ENCODE results near the gene SERTAD2. TPM values are rescaled to one million over a fixed set of nuclear protein-coding genes. Genes with fewer than 3 reads are reported as not detected.

Gene SERTAD2
- total RNA-seq, 1 donor from 2014 or later, result 20.7 TPM

- intact Hi-C loops (cut with DNase I), result no loop called here
Observed at GRCh38 chr2:64697297-64698176, 43.8 kb upstream of the SERTAD2 start.

GRCh38 chr2:64696636-64697035 is 42.9 kb upstream of the SERTAD2 start:
- Histone ChIP-seq H3K9me3 (no peaks in the 10 kb centered on the region), H3K4me1 (peaks cover 5% of the 10 kb centered on the region), H3K4me3 (no peak overlapping the region), H3K27me3 (no peaks in the 10 kb centered on the region), H3K27ac (no peak overlapping the region), H3K36me3 (no peaks in the 10 kb centered on the region)
- DNase-seq (no peak), ATAC-seq (no peak)
- intact Hi-C loops (cut with DNase I), result no loop called here
- TF ChIP-seq CTCF (IDR thresholded peaks at IDR 0.05), result no peak

More at GRCh38 chr2:64697297-64698176, 43.8 kb upstream of the SERTAD2 start:
- Histone ChIP-seq H3K4me1 (peaks cover 5% of the 10 kb centered on the region), H3K9me3 (no peaks in the 10 kb centered on the region), H3K27me3 (no peaks in the 10 kb centered on the region), H3K27ac (no peak overlapping the region), H3K36me3 (no peaks in the 10 kb centered on the region), H3K4me3 (no peak overlapping the region)
- DNase-seq (no peak), ATAC-seq (no peak)
- no peak for TF ChIP-seq CTCF (IDR thresholded peaks at IDR 0.05)

GRCh38 chr2:64695721-64696261 is 42.1 kb upstream of the SERTAD2 start:
- no peak overlapping the region for H3K4me3 ChIP-seq
- no peaks in the 10 kb centered on the region for H3K27me3 ChIP-seq
- no peak for TF ChIP-seq CTCF (IDR thresholded peaks at IDR 0.05)
- H3K27ac ChIP-seq, result no peak overlapping the region
- intact Hi-C loops (cut with DNase I), result no loop called here
- H3K4me1 ChIP-seq, result peaks cover 5% of the 10 kb centered on the region
- H3K36me3 ChIP-seq, result no peaks in the 10 kb centered on the region
- no peak for DNase-seq
- no peaks in the 10 kb centered on the region for H3K9me3 ChIP-seq
- ATAC-seq, result no peak

- H3K4me1 ChIP-seq, result no peaks in the 10 kb centered on the region
- intact Hi-C loops (cut with DNase I), result no loop called here
- no peaks in the 10 kb centered on the region for H3K36me3 ChIP-seq
- no peak overlapping the region for H3K4me3 ChIP-seq
- H3K27ac ChIP-seq, result no peak overlapping the region
- no peaks in the 10 kb centered on the region for H3K9me3 ChIP-seq
- no peak for DNase-seq
- ATAC-seq, result no peak
- no peak for TF ChIP-seq CTCF (IDR thresholded peaks at IDR 0.05)
- no peaks in the 10 kb centered on the region for H3K27me3 ChIP-seq
Observed at GRCh38 chr2:64692401-64692800, 38.7 kb upstream of the SERTAD2 start.

- ATAC-seq, result no peak
- Histone ChIP-seq H3K36me3 (no peaks in the 10 kb centered on the region), H3K27ac (no peak overlapping the region), H3K9me3 (no peaks in the 10 kb centered on the region), H3K4me3 (no peak overlapping the region), H3K4me1 (no peaks in the 10 kb centered on the region), H3K27me3 (no peaks in the 10 kb centered on the region)
- DNase-seq, result no peak
- no peak for TF ChIP-seq CTCF (IDR thresholded peaks at IDR 0.05)
- intact Hi-C loops (cut with DNase I), result no loop called here
Observed at GRCh38 chr2:64688909-64689308, 35.2 kb upstream of the SERTAD2 start.
